Gastroesophageal sphincter (tissue), 3 donors: Measurements from ENCODE around the gene CCDC169.

Experiments used
- EP300 ChIP-seq: sonication (generic); formaldehyde crosslinking; IDR thresholded peaks from one replicate; pipeline ENCODE4 v1.6.1; 2017; ENCODE audit warnings: antibody characterized with exemption, mild to moderate bottlenecking
- POLR2AphosphoS5 ChIP-seq: sonication (generic); formaldehyde crosslinking; IDR thresholded peaks from one replicate; pipeline ENCODE4 v1.6.1; 2017; ENCODE audit warnings: antibody characterized with exemption
- TF ChIP-seq, protein P1 (sequence below), 4 experiments: fragments of 200-600 bp in 2 of 4; fragments of 450-650 bp in 2 of 4; sonication (generic) in 1 of 4; IDR thresholded peaks; one replicate each; pipeline ENCODE4 v1.5.1; 2017 to 2019; ENCODE audit warnings: antibody characterized with exemption in 4 of 4, mild to moderate bottlenecking in 2 of 4, moderate library complexity in 2 of 4

DNA sequence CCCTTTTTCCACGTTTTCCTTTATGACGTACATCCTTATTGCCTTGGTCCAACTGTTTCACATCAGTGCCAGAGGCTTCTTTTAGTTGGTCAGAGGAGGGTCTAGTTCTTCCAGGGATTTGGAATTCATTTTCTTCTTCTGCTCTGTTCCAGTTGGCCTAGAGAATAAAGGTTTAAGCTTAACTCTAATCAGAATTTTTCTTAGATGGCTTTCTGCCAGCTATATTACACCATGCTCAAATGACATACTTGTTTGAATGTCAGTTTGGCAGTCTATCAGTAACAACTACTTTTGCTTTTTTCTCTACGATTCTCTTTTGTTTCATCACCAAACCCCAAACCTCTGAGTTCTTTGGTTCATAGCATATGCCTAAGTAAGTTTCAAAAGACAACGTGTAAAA, 31.7 kb upstream of the CCDC169 start:
- TF ChIP-seq EP300 (no peak), POLR2AphosphoS5 (no peak)
- TF ChIP-seq, protein P1, sequence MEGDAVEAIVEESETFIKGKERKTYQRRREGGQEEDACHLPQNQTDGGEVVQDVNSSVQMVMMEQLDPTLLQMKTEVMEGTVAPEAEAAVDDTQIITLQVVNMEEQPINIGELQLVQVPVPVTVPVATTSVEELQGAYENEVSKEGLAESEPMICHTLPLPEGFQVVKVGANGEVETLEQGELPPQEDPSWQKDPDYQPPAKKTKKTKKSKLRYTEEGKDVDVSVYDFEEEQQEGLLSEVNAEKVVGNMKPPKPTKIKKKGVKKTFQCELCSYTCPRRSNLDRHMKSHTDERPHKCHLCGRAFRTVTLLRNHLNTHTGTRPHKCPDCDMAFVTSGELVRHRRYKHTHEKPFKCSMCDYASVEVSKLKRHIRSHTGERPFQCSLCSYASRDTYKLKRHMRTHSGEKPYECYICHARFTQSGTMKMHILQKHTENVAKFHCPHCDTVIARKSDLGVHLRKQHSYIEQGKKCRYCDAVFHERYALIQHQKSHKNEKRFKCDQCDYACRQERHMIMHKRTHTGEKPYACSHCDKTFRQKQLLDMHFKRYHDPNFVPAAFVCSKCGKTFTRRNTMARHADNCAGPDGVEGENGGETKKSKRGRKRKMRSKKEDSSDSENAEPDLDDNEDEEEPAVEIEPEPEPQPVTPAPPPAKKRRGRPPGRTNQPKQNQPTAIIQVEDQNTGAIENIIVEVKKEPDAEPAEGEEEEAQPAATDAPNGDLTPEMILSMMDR (IDR thresholded peaks at IDR 0.05): no peak
